Kidney (tissue), 14 donors: ENCODE data around the gene HOTAIR. TPM values are rescaled to one million over a fixed set of nuclear protein-coding genes. Genes with fewer than 3 reads are reported as not detected.
A peak's percentile ranks its signal among the peaks of the same experiment; 100 is the strongest.

Experiments used
- DNase-seq, 5 donors: peaks; one replicate each; pipeline ENCODE4 v3.0.0-alpha.2; 2013 to 2020
- FAIRE-seq: peaks from 2 replicates; lab custom pipeline; 2012; peaks lifted over from hg19 to GRCh38; lab: Jason Lieb, UNC
- H3K27ac ChIP-seq, 2 donors: one replicate each; pipeline ENCODE4 v1.7.0; 2013; ENCODE audit warnings: low read depth in 2 of 2, low read length in 2 of 2, inconsistent platforms in 1 of 2
- H3K27me3 ChIP-seq: one replicate; pipeline ENCODE4 v1.7.1; 2013; ENCODE audit warnings: low read length, inconsistent platforms; ENCODE audit not compliant: control insufficient read depth, insufficient read depth
- H3K36me3 ChIP-seq, 3 donors: one replicate each; pipeline versions ENCODE4 v1.7.0 to v1.7.1; 2013; ENCODE audit warnings: low read length in 3 of 3, control low read depth in 1 of 3, inconsistent platforms in 1 of 3; ENCODE audit not compliant: insufficient read depth in 3 of 3, control insufficient read depth in 2 of 3
- H3K4me1 ChIP-seq, 3 donors: one replicate each; pipeline versions ENCODE4 v1.7.0 to v1.7.1; 2013; ENCODE audit warnings: low read length in 3 of 3, inconsistent platforms in 1 of 3, low read depth in 1 of 3; ENCODE audit not compliant: control insufficient read depth in 2 of 3, insufficient read depth in 2 of 3
- H3K4me3 ChIP-seq, 3 donors: one replicate each; pipeline versions ENCODE4 v1.7.0 to v1.8.1; 2013; ENCODE audit warnings: low read length in 3 of 3, control low read depth in 1 of 3, inconsistent platforms in 1 of 3
- H3K9ac ChIP-seq, 3 donors: one replicate each; pipeline versions ENCODE4 v1.7.0 to v1.7.1; 2013; ENCODE audit warnings: low read length in 3 of 3, control low read depth in 1 of 3, inconsistent platforms in 1 of 3
- H3K9me3 ChIP-seq, 3 donors: one replicate each; pipeline versions ENCODE4 v1.7.0 to v1.7.1; 2013; ENCODE audit warnings: low read length in 3 of 3, control low read depth in 1 of 3, inconsistent platforms in 1 of 3; ENCODE audit not compliant: control insufficient read depth in 2 of 3, insufficient read depth in 1 of 3
- intact Hi-C: fragments of 100-400 bp; cut with DNase I; formaldehyde crosslinking; loops from one replicate; pipeline ENCODE4 v1.11.1; 2022
- polyA plus RNA-seq: library from polyadenylated mRNA; stranded (reverse); fragments of 350-450 nt; fragmentation: Illumina TruSeq; extraction: RNeasy Lipid Tissue Mini Kit (QIAGEN cat#74804); gene quantifications from one replicate; pipeline ENCODE4 v1.2.3, GENCODE V29; 2014; ENCODE audit warnings: low read depth, low replicate concordance; ENCODE audit not compliant: insufficient read depth
- total RNA-seq: library from RNA; stranded (reverse); fragmentation: NEBNext Ultra II Directional; extraction: Animal tissue kit (Norgen Biotek cat#: 25700); gene quantifications from one replicate; pipeline ENCODE4 v1.2.1, GENCODE V29; 2021
- TF ChIP-seq, protein P1 (sequence below): IDR thresholded peaks from 3 replicates; pipeline ENCODE4 v1.5.1; 2012; ENCODE audit warnings: mild to moderate bottlenecking, moderate library complexity, borderline replicate concordance; ENCODE audit not compliant: insufficient read depth; ENCODE audit errors: extremely low read depth
- donor health status: control.
- donor health status: control.
- donor health status: control.
- donor health status: control.
- donor health status: control.
- donor health status: DM: yes; HTN: yes; CAD: no.
- donor health status: Normal renal cell carcinoma (clear cell type).

The HOTAIR gene
- total and polyA plus RNA-seq, 2 donors from 2014 or later, result 0.52 to 0.76 TPM

DNA sequence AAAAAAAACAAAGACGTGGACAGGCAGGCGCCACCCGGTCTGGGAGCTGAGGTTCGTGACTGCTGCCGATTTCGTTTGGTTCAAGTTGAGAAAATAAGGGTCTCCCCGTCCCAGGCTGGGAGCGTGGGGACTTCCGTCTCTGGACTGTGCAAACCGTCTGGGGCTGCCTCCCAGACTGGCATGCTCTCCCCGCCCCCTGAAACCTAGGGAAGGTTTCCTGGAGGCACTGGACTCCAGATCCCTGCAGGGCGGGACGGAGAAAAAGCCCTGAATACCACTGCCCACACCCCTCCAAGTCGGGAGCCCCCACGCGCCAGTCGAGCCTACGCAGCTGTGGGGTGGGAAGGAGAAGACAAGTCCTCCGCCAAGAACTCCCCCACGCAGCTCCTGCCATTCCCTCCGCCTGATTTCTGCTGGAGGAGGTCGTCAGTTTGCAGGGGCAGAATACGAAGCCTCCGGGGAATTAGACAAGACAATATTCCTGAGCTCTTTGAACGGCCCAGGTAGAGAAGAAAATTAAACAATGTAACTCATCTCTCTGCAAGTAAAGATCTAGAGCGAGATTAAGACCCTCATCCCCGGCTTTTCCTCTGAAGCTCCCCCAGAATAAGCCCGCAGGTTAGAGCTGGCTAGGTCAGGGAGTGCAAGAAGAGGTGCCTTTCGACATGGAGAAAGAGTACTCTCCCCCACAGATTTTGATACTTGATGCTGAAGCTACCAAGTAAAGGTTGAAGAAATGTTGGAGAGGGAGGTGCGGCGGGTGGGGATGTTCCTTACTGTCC lies 46.5 kb downstream of the HOTAIR start:
- Histone ChIP-seq H3K27me3 (peaks cover 90% of the 10 kb centered on the region), H3K27ac (no peak overlapping the region), H3K4me1 (no peaks in the 10 kb centered on the region), H3K9me3 (no peaks in the 10 kb centered on the region), H3K9ac (no peak overlapping the region), H3K36me3 (no peaks in the 10 kb centered on the region), H3K4me3 (no peak overlapping the region)
- intact Hi-C loops, result no loop called here
- TF ChIP-seq, protein P1, sequence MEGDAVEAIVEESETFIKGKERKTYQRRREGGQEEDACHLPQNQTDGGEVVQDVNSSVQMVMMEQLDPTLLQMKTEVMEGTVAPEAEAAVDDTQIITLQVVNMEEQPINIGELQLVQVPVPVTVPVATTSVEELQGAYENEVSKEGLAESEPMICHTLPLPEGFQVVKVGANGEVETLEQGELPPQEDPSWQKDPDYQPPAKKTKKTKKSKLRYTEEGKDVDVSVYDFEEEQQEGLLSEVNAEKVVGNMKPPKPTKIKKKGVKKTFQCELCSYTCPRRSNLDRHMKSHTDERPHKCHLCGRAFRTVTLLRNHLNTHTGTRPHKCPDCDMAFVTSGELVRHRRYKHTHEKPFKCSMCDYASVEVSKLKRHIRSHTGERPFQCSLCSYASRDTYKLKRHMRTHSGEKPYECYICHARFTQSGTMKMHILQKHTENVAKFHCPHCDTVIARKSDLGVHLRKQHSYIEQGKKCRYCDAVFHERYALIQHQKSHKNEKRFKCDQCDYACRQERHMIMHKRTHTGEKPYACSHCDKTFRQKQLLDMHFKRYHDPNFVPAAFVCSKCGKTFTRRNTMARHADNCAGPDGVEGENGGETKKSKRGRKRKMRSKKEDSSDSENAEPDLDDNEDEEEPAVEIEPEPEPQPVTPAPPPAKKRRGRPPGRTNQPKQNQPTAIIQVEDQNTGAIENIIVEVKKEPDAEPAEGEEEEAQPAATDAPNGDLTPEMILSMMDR, result no peak
- DNase-seq, result peak in 2 of 5 donors; percentile 56 to 58
- FAIRE-seq, result no peak

DNA sequence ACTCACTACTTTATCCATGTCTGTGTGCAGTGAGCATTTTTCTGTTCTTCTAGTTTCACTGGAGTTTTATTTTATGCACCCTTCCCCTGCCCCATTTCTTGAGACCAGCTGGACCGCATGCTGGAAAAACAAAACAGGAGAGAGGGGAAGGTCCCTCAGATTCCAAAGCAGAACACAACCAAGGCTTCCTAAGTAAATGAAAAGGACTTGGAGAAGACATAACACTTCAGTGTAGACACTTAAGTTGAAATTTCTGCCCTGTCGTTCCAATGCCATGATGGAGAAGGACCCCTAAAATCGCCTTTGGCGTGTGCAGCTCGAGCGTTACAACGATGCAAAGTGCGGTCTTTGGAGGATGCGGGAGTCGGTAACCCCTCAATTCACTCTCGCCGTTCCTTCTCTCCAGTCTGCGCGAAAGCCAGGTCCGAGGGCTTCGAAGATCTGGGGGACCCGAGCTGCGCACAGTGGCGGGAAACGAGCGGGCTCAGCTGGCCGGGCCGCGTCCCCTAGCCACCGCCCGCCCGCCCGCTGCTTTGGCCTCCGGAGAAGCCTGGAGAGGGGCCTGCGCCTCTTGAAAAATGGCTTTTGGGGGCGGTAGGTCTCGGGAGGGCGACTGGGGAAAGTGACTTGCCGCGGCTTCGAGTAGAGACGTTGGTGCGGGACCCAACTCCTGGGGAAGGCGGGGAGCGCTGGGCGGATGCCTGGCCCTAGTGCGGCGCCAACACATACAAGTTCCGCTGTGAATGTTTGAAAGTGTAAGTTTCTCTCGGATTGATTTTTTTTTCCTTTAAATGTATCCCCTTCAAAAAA lies 47.3 kb downstream of the HOTAIR start:
- Histone ChIP-seq H3K9me3 (no peaks in the 10 kb centered on the region), H3K4me3 (no peak overlapping the region), H3K36me3 (no peaks in the 10 kb centered on the region), H3K27ac (no peak overlapping the region), H3K27me3 (peaks cover 88% of the 10 kb centered on the region), H3K4me1 (no peaks in the 10 kb centered on the region), H3K9ac (no peak overlapping the region)
- intact Hi-C loops, result no loop called here
- DNase-seq (no peak), FAIRE-seq (no peak)
- TF ChIP-seq, protein P1, result no peak

DNA sequence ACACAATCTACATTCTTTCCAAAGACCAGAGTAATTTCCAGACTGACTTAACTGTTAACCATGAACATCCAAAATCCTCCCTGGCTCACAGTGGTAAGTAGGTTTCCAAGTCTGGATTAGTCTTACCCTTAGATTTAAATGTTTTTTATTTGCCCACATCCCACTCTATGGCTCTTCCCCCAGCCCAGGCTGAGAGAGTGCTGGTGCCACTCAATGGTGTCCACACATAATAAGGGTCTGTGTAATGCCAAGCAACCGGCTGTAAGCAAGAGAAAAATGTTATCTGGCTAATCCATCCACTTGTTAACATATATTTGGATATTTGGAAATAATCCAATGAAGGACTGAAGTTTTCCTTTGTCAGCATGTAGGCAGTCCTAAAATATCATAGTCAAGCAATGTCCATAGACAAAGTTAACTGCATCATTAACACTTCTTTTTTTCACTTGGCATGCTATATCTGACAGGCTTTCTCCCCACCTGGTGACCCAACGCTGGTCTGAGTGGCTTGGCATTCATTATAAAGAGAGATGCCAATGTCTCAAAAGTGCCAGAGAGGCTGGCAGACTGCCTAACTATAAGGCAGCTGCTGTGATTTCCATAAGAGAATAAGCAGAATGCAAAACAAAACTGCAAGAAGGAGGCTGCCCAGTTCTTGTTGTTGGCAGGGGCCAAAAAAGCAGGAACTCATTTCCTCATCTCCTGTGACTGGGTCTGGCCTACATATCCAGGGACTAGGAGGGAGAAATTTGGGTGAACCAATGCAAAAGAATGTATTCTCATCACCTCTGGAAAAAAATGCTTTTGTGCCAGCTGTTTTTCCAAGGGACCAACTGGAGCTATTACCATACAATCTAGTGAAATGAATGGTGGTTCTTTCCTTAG lies 50.0 kb downstream of the HOTAIR start:
- H3K4me3 ChIP-seq, result no peak overlapping the region
- FAIRE-seq (no peak), DNase-seq (no peak)
- no peak overlapping the region for H3K27ac ChIP-seq
- TF ChIP-seq, protein P1, result no peak
- H3K27me3 ChIP-seq, result peaks cover 82% of the 10 kb centered on the region
- no peaks in the 10 kb centered on the region for H3K9me3 ChIP-seq
- H3K36me3 ChIP-seq, result no peaks in the 10 kb centered on the region
- no peak overlapping the region for H3K9ac ChIP-seq
- intact Hi-C loops, result no loop called here
- H3K4me1 ChIP-seq, result no peaks in the 10 kb centered on the region
